RWPE1 (cell line): Measurements from ENCODE around the gene ANKH.

Experiments used
- CTCF ChIA-PET: fragments of 350-600 bp; sonication (Branson Sonifier 250); formaldehyde crosslinking; extraction: SDS; loops from one replicate; lab custom pipeline; 2021; lab: Yijun Ruan, JAX
- POLR2A ChIA-PET: fragments of 400-600 bp; formaldehyde crosslinking; extraction: SDS; loops from one replicate; lab custom pipeline; 2020; ENCODE audit warnings: antibody characterized with exemption; ENCODE audit not compliant: low non-redundant PET; lab: Yijun Ruan, JAX
- DNase-seq: peaks from one replicate; pipeline ENCODE4 v3.0.0; 2012; ENCODE audit warnings: low spot score
- H3K27ac ChIP-seq: fragments of 450-650 bp; 2 replicates; pipeline ENCODE4 v1.5.1; 2017
- TF ChIP-seq, protein P1 (sequence below): fragments of 450-650 bp; conservative IDR thresholded peaks from 2 replicates; pipeline ENCODE4 v1.5.1; 2017; ENCODE audit warnings: low read depth, mild to moderate bottlenecking

ANKH gene

DNA sequence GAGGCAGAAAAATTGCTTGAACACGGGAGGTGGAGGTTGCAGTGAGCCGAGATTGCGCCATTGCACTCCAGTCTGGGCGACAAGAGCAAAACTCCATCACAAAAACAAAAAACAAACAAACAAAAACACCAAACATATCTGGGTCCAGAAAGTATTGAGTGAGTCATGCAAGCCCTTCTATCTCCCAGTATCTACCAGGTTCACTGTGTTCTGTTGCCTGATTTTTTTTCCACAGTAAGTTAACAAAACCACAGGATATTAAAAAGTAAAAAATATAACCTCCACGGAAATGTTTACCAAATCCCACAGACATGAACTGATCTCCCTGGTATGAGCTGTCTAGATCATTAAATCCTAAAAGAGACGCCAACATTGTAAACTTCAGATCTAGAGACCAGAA lies 94.4 kb downstream of the ANKH start:
- TF ChIP-seq, protein P1, sequence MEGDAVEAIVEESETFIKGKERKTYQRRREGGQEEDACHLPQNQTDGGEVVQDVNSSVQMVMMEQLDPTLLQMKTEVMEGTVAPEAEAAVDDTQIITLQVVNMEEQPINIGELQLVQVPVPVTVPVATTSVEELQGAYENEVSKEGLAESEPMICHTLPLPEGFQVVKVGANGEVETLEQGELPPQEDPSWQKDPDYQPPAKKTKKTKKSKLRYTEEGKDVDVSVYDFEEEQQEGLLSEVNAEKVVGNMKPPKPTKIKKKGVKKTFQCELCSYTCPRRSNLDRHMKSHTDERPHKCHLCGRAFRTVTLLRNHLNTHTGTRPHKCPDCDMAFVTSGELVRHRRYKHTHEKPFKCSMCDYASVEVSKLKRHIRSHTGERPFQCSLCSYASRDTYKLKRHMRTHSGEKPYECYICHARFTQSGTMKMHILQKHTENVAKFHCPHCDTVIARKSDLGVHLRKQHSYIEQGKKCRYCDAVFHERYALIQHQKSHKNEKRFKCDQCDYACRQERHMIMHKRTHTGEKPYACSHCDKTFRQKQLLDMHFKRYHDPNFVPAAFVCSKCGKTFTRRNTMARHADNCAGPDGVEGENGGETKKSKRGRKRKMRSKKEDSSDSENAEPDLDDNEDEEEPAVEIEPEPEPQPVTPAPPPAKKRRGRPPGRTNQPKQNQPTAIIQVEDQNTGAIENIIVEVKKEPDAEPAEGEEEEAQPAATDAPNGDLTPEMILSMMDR, result no peak
- no peak overlapping the region for H3K27ac ChIP-seq
- ChIA-PET POLR2A (no interaction called here), CTCF (no interaction called here)
- DNase-seq, result no peak

DNA sequence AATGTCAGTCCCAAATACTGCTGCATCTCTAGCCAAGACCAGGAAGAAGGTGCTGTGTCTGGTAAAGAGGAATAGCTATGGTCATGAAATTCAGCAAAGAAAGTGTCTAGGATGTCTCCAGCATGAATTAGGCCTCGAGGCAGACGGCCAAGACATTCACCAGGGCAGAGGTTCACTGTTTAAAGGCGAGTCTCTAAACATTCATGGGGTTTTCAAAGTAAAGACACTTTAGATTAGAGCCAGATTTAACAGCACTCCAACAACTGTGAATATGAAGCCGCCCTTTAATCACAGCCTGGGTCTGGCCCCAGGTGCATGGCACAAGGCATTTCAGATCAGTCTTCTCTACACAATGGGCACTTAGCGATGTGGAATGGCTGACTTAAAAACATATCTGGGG lies 95.0 kb downstream of the ANKH start:
- no peak for DNase-seq
- CTCF ChIA-PET, result no interaction called here
- no peak overlapping the region for H3K27ac ChIP-seq
- TF ChIP-seq, protein P1, result no peak
- POLR2A ChIA-PET, result no interaction called here

DNA sequence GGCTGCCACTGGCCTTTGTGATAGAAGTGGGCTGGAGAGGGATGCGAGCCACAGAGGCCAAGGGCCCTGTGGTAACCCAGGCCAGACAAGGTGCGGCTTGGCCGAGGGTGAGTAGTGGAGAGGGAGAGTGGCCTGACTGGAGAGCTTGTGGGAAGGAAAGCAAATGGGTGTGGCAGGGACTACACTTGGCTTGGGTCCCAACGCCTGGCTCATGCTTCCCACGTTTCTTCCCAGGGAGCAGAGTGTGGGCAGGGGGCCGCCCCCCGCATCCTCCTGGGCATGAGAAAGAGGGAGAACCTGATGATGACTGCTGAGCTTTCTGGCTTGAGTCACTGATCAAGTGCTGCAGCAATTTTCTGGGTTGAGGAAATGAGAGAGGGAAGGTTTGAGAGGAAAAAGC lies 95.7 kb downstream of the ANKH start:
- peak overlapping the region; percentile 41 for H3K27ac ChIP-seq
- peak; percentile 65 for DNase-seq
- ChIA-PET POLR2A (no interaction called here), CTCF (interaction anchor here (0.7 kb wide), 1 partner anchor 1020 kb away, joined by 5 read pairs; no protein-coding TSS in a partner anchor)
- TF ChIP-seq, protein P1, result no peak

DNA sequence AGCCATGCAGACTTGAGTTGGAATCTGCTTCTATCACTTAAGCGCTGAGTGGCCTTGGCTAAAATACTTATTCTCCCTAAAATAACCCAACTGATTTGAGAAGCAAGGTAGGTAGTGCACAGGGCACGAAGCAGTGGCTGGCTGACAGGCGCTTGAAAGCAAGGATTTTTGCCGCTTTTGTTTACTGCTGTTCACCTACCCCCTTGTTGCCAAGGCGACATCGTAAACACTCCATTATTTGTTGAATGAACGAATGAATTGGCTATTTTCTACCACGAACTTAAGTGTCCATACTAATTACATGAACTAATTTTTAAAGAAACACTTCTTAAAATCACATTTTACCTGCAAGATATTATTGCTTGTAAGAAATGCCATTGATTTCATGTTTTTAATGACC lies 98.0 kb downstream of the ANKH start:
- CTCF ChIA-PET, result no interaction called here
- DNase-seq, result no peak
- POLR2A ChIA-PET, result no interaction called here
- H3K27ac ChIP-seq, result no peak overlapping the region
- TF ChIP-seq, protein P1, result no peak

DNA sequence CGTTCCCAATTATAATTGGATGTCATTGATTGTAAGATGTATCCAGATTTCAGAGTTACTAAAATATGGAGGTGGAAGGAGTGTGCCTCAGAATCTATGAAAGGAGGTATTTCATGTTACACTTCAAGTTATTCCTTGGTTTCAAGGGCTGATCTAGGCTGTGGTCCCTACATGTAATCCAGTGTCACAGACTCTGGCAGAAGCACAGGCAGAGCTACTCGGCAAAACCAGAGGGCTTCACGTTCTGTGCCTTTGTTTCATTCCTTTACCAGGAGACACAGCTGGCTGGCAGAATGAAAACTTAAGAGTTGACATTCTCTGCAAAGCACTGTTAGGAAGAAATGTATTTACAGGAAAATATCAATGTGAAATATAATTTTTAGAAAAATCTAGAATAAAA lies 99.6 kb downstream of the ANKH start:
- ChIA-PET POLR2A (no interaction called here), CTCF (interaction anchor here (0.6 to 1.3 kb wide), 2 partner anchors 10 to 100 kb away, joined by 3 read pairs; no protein-coding TSS in a partner anchor)

DNA sequence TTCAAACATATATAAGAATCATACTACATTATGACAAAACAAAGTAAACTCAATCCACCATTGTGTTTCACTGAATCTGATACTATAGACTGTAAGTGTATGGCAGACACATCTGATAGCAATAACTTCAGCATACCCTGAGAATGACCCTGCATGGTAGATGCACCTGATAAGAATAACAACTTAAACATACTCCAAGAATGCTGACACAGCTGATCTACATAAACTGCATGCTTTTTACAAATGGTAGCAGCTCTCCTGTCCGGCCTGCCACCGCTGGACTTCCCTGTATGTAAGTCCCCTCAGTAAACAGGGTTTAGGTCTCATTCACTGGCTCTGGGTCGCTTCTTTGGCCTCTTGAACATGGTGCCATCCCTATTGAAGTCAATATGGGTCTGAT lies 100.4 kb downstream of the ANKH start:
- no peak overlapping the region for H3K27ac ChIP-seq
- TF ChIP-seq, protein P1, result no peak
- ChIA-PET POLR2A (no interaction called here), CTCF (no interaction called here)
- DNase-seq, result no peak

More for the DNA sequence above, 99.6 kb downstream of the ANKH start:
- H3K27ac ChIP-seq, result no peak overlapping the region
- TF ChIP-seq, protein P1, result no peak
- DNase-seq, result no peak
